HG02678 (cell line): ENCODE results near the gene NOTCH3.

ENCODE experiments used
- ATAC-seq: cut with Tn5 transposase; IDR thresholded peaks from one replicate; pipeline ENCODE4 v1.9.1; 2021; ENCODE audit warnings: mild to moderate bottlenecking, moderate library complexity; ENCODE audit not compliant: unreplicated experiment

NOTCH3 gene

DNA sequence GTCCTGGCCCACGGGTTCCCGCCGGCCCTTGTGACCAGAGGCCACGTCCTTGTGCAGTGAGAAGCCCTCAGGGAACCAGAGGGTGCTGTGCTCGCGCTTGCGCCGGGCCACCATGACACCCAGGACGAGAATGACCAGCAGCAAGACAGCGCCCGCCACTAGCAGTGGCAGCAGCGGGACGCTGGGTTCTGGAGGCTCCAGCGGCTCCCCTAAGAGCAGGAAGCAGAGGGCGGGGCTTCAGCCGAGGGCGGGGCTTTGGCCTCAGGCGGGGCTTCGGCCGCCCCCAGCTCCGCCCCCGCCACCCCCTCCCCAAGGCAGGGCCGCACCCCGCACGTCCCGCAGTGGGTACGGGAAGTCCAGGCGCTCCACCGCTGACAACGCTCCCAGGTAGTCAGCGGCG lies 30.4 kb downstream of the NOTCH3 start:
- ATAC-seq, result no peak

DNA sequence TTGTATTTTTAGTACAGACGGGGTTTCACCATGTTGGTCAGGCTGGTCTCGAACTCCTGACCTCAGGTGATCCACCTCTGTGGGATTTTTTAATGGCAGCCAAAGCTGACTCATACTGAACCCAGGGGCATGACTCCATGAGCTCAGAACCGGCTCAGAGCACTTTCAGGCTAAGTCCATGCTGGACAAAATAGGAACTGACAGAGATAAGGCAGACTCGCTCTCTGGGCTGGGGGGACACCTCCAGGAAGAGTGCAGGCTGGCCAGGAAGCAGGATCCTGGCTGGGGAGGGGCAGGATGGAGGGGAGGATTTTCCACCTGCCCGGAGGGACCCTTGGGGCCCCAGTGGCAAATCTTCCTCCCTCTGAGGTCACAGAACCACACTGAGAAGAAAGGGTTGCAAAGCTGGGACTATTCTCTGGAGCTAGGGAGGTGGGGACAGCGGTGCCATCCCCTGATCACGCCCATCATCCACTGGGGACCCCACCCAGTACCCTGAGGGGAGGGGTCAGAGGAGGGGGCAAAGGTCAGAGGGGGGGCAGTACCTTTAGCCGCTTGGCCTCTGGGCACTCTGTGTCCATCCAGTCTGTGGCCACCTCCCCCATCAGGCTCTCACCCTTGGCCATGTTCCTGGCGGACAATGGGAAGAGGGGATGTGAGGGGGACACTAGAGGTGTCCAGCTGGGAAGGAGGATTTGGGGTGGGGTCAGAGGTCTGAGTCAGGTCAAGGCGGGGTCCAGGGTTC lies 31.1 kb downstream of the NOTCH3 start:
- no peak for ATAC-seq

- no peak for ATAC-seq
These were observed 34.1 kb downstream of the NOTCH3 start for GRCh38 chr19:15166700-15167099.

GRCh38 chr19:15161028-15161984 lies 39.5 kb downstream of the NOTCH3 start:
- ATAC-seq, result no peak

DNA sequence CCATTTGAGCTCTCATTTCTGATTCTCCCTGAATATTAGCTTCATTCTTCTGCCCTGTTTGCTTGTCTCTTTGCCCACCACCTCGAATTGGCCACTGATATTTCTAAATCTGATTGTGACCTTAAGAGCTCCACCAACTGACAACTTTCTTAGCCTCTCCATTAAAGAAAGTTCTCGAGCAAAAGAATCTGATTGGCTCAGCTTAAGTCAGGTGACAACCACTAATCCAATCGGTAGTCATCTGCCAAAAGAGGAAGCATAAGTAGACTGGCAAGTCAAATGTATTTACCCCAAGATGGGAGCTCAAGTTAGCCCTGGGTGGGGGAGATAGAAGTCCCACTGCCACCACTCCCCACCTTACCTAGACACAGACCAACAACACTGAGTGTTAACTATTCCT lies 41.5 kb downstream of the NOTCH3 start:
- no peak for ATAC-seq

- no peak for ATAC-seq
These were observed 44.4 kb downstream of the NOTCH3 start for GRCh38 chr19:15156391-15156790.

DNA sequence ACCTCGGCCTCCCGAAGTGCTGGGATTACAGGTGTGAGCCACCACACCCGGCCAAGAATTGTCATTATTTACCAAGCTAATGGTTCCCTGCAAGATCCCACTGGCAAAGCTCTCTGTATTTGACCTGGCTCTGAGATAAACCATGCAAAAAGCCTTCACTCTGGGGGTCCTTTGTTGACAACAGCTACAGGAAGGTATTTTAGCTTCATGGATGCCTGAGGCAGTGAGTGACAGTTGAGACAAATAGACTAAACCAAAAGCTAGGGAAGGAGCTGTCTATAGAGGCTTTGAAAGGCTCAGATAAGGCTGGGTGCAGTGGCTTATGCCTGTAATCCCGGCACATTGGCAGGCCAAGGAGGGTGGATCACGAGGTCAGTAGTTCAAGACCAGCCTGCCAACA lies 45.5 kb downstream of the NOTCH3 start:
- no peak for ATAC-seq

DNA sequence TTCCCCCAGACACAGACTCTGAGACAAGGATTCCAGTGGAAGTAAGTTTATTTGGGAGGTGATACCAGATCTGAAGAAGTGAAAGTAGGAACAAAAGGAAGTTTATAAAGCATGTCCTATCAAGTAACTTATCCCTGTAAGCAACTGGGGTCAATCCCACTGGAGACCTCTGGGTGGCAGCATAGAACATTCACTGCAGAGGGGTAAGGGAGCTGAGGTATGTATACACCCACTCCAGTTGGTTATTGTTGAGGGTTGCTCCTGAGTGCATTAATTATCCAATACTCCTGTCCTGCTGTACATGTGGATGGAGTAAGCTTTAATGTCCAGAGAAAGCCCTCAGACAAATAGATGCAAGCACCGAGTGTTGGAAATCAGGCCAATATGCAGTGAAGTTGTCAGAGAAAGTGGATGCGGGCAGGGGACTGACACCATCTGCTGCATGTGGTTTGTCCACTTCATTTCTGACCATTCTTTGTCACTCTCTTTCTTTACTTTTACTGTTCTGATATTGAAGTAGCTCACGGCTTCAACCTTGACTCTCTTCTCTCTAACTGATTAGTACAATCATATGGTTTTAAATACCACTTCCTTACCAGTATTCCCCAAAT lies 46.7 kb downstream of the NOTCH3 start:
- no peak for ATAC-seq

- ATAC-seq, result no peak
These were observed 51.1 kb downstream of the NOTCH3 start for GRCh38 chr19:15149737-15150136.

DNA sequence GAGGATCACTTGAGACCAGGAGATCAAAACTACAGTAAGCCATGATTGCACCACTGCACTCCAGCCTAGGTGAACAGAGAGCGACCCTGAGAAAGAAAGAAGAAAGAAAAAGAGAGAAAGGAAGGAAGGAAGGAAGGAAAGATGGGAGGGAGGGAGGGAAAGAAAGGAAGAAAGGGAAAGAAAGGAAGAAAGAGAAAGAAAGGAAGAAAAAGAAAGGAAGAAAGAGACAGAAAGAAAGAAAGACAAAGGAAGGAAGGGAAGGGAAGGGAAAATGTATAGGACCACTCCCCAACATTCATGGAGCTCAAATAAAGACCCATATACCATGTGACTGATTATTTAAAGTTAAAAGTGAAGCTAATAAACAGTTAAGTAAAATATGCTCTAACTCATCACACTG lies 53.7 kb downstream of the NOTCH3 start:
- no peak for ATAC-seq

- no peak for ATAC-seq
These were observed 56.6 kb downstream of the NOTCH3 start for GRCh38 chr19:15144046-15144646.

DNA sequence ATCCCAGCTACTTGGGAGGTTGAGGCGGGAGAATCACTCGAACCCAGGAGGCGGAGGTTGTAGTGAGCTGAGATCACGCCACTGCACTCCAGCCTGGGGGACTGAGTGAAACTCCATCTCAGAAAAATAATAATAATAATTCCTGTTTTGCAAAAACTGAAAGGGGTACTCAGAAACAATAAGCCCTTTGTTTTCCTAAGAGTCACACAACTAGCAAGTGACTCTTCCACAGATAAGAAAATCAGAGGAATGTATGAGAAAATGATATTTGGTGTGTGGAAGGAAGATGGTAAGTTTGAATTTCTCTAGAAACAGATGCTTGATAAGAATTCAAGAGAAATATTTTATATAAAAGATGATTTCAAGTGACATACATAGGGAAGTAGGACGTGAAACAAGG lies 58.5 kb downstream of the NOTCH3 start:
- ATAC-seq, result no peak

DNA sequence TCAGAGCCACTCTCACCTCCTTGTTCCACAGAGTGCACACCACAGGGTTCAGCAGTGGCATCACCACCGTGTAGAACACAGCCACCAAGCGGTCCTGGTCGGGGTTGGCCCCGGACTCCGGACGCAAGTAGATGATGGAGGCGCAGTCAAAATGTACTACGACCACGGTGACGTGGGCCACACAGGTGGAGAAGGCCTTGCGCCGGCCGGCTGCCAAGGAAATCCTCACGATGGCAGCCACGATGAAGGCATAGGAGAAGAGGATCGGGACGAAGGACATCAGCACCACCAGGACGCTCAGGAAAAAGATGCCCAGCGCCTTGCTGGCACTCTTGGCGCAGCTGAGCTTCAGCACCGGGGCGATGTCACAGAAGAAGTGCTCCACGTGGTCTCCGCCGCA lies 59.7 kb downstream of the NOTCH3 start:
- ATAC-seq, result no peak

- no peak for ATAC-seq
These were observed 62.4 kb downstream of the NOTCH3 start for GRCh38 chr19:15138427-15138826.

DNA sequence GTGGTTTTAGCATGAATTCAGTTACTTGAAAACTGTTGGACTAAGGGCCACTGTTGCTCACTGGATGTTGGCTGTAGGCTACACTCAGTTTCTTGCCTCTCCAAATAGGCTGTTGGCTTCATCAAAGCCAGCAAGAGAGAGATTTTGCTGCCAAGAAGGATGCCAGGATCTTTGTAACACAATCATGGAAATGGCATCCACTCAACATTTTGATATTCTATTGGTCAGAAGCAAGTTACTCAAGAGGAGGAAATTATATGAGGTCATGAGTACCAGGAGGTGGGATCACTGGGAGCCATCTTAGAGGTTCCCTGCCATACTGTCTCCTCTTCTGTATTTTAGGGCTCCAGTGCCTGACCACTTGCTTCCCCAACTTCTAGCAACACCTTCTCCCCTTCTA lies 63.0 kb downstream of the NOTCH3 start:
- no peak for ATAC-seq

- no peak for ATAC-seq
These were observed 64.4 kb downstream of the NOTCH3 start for GRCh38 chr19:15136234-15136954.

DNA sequence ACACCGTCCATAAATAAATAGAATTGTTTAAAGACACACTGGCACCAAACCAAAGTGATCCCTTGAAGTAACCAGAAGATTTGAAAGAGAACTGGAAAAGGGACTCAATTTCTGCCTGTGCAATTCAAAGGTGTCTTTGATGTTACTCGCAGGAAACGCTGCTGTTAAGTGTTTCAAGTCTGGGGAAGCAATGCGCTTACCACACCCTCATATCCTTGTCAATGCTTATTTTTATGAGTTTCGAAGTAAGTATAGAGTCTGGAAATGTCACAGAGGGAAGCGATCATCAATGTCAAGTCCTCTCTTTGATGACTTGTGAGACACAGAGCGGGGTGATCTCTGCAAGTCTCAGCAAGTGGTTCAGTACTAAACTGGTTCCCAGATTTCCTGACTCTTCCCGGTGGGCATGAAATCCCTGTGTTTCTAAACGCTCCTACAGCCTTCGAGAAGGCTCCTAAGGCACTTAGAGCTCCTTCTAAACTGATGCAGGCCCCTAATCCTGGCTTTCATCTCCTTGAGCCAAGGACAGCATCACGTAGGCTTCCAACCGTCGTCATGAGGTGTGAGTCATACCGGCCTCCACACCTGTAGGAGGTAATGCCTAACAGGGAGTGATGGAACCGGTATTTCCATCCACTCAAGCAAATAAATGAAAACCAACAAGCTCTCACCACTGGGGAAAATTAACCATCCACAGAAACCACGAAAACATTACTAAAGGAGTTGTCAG lies 70.8 kb downstream of the NOTCH3 start:
- ATAC-seq, result no peak

DNA sequence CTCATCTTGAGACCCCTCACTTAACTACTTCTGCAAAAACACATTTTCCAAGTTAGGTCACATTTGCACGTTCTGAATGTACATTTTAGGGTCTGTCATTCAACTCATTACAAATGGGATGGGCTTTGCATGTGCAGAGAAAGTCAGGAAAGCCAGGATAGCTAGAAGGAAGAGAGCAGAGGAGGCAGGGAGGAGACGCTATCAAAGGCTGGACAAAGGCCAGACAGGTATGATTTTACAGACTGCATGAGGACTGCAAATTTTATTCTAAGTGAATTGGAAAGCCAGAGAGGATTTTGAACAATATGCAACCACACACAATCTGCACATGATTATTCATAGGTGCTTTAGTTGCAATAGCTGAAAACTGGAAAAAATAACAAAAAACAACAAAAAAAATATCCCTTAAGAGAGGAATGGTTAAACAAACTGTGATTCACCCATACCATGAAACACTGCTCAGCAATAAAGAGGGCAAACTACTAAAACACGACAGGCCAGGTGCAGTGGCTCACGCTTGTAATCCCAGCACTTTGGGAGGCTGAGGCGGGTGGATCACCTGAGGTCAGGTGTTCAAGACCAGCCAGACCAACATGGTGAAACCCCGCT lies 72.5 kb downstream of the NOTCH3 start:
- no peak for ATAC-seq

GRCh38 chr19:15126131-15126910 lies 74.5 kb downstream of the NOTCH3 start:
- ATAC-seq, result no peak
